NCI-H524 (cell line): ENCODE data around the gene PPARA.
"Not testable (repeated sequence)": the region's sequence is repeated elsewhere in the genome, so short reads cannot be mapped to it uniquely, and the experiment has no call there.

Experiments
- DNase-seq, 2 experiments: peaks; one replicate each; lab custom pipeline; 2025; lab: John Stamatoyannopoulos, UW

The PPARA gene

GRCh38 chr22:46169628-46170027, 19.3 kb downstream of the PPARA start:
- no peak for DNase-seq

- DNase-seq: no peak
Measured at GRCh38 chr22:46171940-46172339, 21.6 kb downstream of the PPARA start.

GRCh38 chr22:46172522-46173110, 22.3 kb downstream of the PPARA start:
- no peak for DNase-seq

- DNase-seq: no peak
Measured at GRCh38 chr22:46173152-46173551, 22.8 kb downstream of the PPARA start.

- DNase-seq: no peak
Measured at GRCh38 chr22:46175631-46176030, 25.3 kb downstream of the PPARA start.

- no peak for DNase-seq
Measured at GRCh38 chr22:46176508-46177003, 26.2 kb downstream of the PPARA start.

GRCh38 chr22:46178755-46179505, 28.6 kb downstream of the PPARA start:
- DNase-seq: no peak

GRCh38 chr22:46179748-46180147, 29.4 kb downstream of the PPARA start:
- DNase-seq: no peak

- DNase-seq: no peak
Measured at GRCh38 chr22:46180370-46181137, 30.2 kb downstream of the PPARA start.

GRCh38 chr22:46183733-46184132, 33.4 kb downstream of the PPARA start:
- DNase-seq: no peak

GRCh38 chr22:46185283-46185682, 35.0 kb downstream of the PPARA start:
- no peak for DNase-seq

- DNase-seq: no peak
Measured at GRCh38 chr22:46187862-46188261, 37.5 kb downstream of the PPARA start.

GRCh38 chr22:46192210-46192993, 42.1 kb downstream of the PPARA start:
- DNase-seq: no peak

- DNase-seq: no peak
Measured at GRCh38 chr22:46193898-46194310, 43.6 kb downstream of the PPARA start.

- no peak for DNase-seq
Measured at GRCh38 chr22:46195487-46196165, 45.3 kb downstream of the PPARA start.

GRCh38 chr22:46196278-46196677, 46.0 kb downstream of the PPARA start:
- DNase-seq: no peak

GRCh38 chr22:46198274-46198673, 47.9 kb downstream of the PPARA start:
- DNase-seq: no peak

GRCh38 chr22:46198806-46199205, 48.5 kb downstream of the PPARA start:
- not testable (repeated sequence) for DNase-seq

- no peak for DNase-seq
Measured at GRCh38 chr22:46201059-46201757, 50.9 kb downstream of the PPARA start.

GRCh38 chr22:46202897-46203600, 52.7 kb downstream of the PPARA start:
- DNase-seq: no peak
